HepG2 (cell line): Measurements from ENCODE around the gene FUT1. TPM values are rescaled to one million over a fixed set of nuclear protein-coding genes. Genes with fewer than 3 reads are reported as not detected.
A peak's percentile ranks its signal among the peaks of the same experiment; 100 is the strongest.

ENCODE experiments used
- DMAP1 ChIP-seq: IDR thresholded peaks from 2 replicates; pipeline ENCODE4 v1.6.1; 2016
- FOXK2 ChIP-seq: fragments of 450-650 bp; IDR thresholded peaks from 2 replicates; pipeline ENCODE4 v1.6.1; 2016
- NBN ChIP-seq: fragments of 450-650 bp; conservative IDR thresholded peaks from 2 replicates; pipeline ENCODE4 v1.6.1; 2017
- NFE2 ChIP-seq: sonication (generic); formaldehyde crosslinking; IDR thresholded peaks from 2 replicates; pipeline ENCODE4 v1.4.0; 2020; ENCODE audit warnings: missing genetic modification reagents
- NPAS2 ChIP-seq: sonication (generic); formaldehyde crosslinking; IDR thresholded peaks from 2 replicates; pipeline ENCODE4 v1.8.0; 2022; ENCODE audit warnings: mild to moderate bottlenecking, missing genetic modification reagents, borderline replicate concordance
- PHF5A ChIP-seq: IDR thresholded peaks from one replicate; pipeline ENCODE4 v1.6.1; 2018; ENCODE audit warnings: low read depth, missing genetic modification reagents; ENCODE audit not compliant: unreplicated experiment
- TP53 ChIP-seq: sonication (generic); formaldehyde crosslinking; conservative IDR thresholded peaks from 2 replicates; pipeline ENCODE4 v1.4.0; 2020; ENCODE audit warnings: missing genetic modification reagents
- ZBTB3 ChIP-seq: sonication (generic); formaldehyde crosslinking; IDR thresholded peaks from 2 replicates; pipeline ENCODE4 v1.4.0; 2020; ENCODE audit warnings: low read depth, mild to moderate bottlenecking, moderate library complexity, missing genetic modification reagents, borderline replicate concordance
- ZMAT3 ChIP-seq: sonication (generic); formaldehyde crosslinking; conservative IDR thresholded peaks from 2 replicates; pipeline ENCODE4 v1.7.0; 2021; ENCODE audit warnings: missing genetic modification reagents
- ZNF12 ChIP-seq: sonication (generic); formaldehyde crosslinking; IDR thresholded peaks from 2 replicates; pipeline ENCODE4 v1.5.0; 2020; ENCODE audit warnings: missing genetic modification reagents
- ZNF121 ChIP-seq: sonication (generic); formaldehyde crosslinking; IDR thresholded peaks from 2 replicates; pipeline ENCODE4 v1.5.0; 2020; ENCODE audit warnings: mild to moderate bottlenecking, missing genetic modification reagents
- ZNF24 ChIP-seq: fragments of 450-650 bp; IDR thresholded peaks from 2 replicates; pipeline ENCODE4 v1.6.1; 2017; ENCODE audit warnings: antibody characterized with exemption, mild to moderate bottlenecking
- ZNF296 ChIP-seq: sonication (generic); formaldehyde crosslinking; conservative IDR thresholded peaks from 2 replicates; pipeline ENCODE4 v1.5.0; 2020; ENCODE audit warnings: mild to moderate bottlenecking, missing genetic modification reagents
- ZNF382 ChIP-seq: sonication (generic); formaldehyde crosslinking; IDR thresholded peaks from 2 replicates; pipeline ENCODE4 v1.5.0; 2020; ENCODE audit warnings: missing genetic modification reagents, mild to moderate bottlenecking, borderline replicate concordance
- ZNF484 ChIP-seq: sonication (generic); formaldehyde crosslinking; IDR thresholded peaks from 2 replicates; pipeline ENCODE4 v1.5.1; 2020; ENCODE audit warnings: mild to moderate bottlenecking, low read depth, missing genetic modification reagents, borderline replicate concordance
- ZNF546 ChIP-seq: sonication (generic); formaldehyde crosslinking; conservative IDR thresholded peaks from 2 replicates; pipeline ENCODE4 v1.8.1; 2023; ENCODE audit warnings: mild to moderate bottlenecking, missing genetic modification reagents
- ZNF549 ChIP-seq: sonication (generic); formaldehyde crosslinking; IDR thresholded peaks from 2 replicates; pipeline ENCODE4 v1.5.0; 2020; ENCODE audit warnings: missing genetic modification reagents
- polyA plus RNA-seq, 8 experiments: library from polyadenylated mRNA; depleted of rRNA in 3 of 8; stranded (reverse) in 7 of 8; unstranded in 1 of 8; fragments of >200 nt; fragmentation: Illumina TruSeq in 4 of 8; extraction: Trizol in 4 of 8; gene quantifications; 2 replicates each; pipeline versions ENCODE4 v1.2.1 to v1.2.3, GENCODE V29; 2011 to 2016; ENCODE audit warnings: low read depth in 4 of 8, missing spikeins in 1 of 8, mixed read lengths in 1 of 8; ENCODE audit not compliant: insufficient read depth in 1 of 8
- total RNA-seq, 5 experiments: library from RNA; depleted of rRNA; stranded (reverse); fragments of >200 nt; fragmentation: Illumina TruSeq; extraction: Trizol; gene quantifications; 2 replicates each; pipeline ENCODE4 v1.2.3, GENCODE V29; 2016; ENCODE audit warnings: low read depth in 1 of 5
- TF ChIP-seq, protein P1 (sequence below): sonication (generic); formaldehyde crosslinking; IDR thresholded peaks from 2 replicates; pipeline ENCODE4 v1.4.0; 2020; ENCODE audit warnings: mild to moderate bottlenecking, missing genetic modification reagents
- TF ChIP-seq, protein P2 (sequence below): sonication (generic); formaldehyde crosslinking; IDR thresholded peaks from 2 replicates; pipeline ENCODE4 v1.5.1; 2020; ENCODE audit warnings: mild to moderate bottlenecking, missing genetic modification reagents, moderate library complexity
- TF ChIP-seq, protein P3 (sequence below): sonication (generic); formaldehyde crosslinking; IDR thresholded peaks from 2 replicates; pipeline ENCODE4 v1.4.0; 2020; ENCODE audit warnings: missing genetic modification reagents
- TF ChIP-seq, protein P4 (sequence below): sonication (generic); formaldehyde crosslinking; IDR thresholded peaks from 2 replicates; pipeline ENCODE4 v1.8.0; 2022; ENCODE audit warnings: mild to moderate bottlenecking, missing genetic modification reagents; ENCODE audit not compliant: insufficient replicate concordance
- TF ChIP-seq, protein P5 (sequence below): sonication (generic); formaldehyde crosslinking; IDR thresholded peaks from 2 replicates; pipeline ENCODE4 v1.8.0; 2022; ENCODE audit warnings: missing genetic modification reagents, low read depth, mild to moderate bottlenecking, borderline replicate concordance
- TF ChIP-seq, protein P6 (sequence below): fragments of 450-650 bp; IDR thresholded peaks from 2 replicates; pipeline ENCODE4 v1.6.1; 2016

The FUT1 gene
- total and polyA plus RNA-seq, 2 of the 13 experiments (the other 11 are each of a cell fraction or from before 2014, with no cell fraction given) = 0.07 to 1.1 TPM

DNA sequence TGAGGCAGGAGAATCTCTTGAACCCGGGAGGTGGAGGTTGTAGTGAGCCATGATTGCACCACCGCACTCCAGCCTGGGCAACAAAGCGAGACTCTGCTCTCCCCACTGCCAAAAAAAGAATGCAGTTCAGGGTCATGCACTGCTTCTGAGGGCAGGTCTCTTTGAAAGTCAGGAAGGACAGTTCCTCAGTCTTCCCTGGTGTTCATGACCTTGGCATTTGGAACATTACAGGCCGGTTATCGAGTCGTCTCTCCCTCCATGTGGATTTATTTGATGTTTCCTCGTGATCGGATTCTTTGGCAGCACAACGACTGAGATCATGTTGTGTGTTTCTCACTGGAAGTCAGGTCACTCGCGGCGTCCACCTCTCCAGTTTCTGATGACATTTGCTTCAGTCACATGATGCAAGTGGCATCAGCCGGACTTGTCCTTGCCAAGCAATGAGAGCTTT lies 20.1 kb upstream of the FUT1 start (continued):
- TF ChIP-seq, protein P1, sequence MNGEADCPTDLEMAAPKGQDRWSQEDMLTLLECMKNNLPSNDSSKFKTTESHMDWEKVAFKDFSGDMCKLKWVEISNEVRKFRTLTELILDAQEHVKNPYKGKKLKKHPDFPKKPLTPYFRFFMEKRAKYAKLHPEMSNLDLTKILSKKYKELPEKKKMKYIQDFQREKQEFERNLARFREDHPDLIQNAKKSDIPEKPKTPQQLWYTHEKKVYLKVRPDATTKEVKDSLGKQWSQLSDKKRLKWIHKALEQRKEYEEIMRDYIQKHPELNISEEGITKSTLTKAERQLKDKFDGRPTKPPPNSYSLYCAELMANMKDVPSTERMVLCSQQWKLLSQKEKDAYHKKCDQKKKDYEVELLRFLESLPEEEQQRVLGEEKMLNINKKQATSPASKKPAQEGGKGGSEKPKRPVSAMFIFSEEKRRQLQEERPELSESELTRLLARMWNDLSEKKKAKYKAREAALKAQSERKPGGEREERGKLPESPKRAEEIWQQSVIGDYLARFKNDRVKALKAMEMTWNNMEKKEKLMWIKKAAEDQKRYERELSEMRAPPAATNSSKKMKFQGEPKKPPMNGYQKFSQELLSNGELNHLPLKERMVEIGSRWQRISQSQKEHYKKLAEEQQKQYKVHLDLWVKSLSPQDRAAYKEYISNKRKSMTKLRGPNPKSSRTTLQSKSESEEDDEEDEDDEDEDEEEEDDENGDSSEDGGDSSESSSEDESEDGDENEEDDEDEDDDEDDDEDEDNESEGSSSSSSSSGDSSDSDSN = peak; percentile 17; the same call in 1 of the 2 replicates
- TF ChIP-seq, protein P2, sequence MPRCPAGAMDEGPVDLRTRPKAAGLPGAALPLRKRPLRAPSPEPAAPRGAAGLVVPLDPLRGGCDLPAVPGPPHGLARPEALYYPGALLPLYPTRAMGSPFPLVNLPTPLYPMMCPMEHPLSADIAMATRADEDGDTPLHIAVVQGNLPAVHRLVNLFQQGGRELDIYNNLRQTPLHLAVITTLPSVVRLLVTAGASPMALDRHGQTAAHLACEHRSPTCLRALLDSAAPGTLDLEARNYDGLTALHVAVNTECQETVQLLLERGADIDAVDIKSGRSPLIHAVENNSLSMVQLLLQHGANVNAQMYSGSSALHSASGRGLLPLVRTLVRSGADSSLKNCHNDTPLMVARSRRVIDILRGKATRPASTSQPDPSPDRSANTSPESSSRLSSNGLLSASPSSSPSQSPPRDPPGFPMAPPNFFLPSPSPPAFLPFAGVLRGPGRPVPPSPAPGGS (CRISPR knock-in tag) = no peak
- TF ChIP-seq ZNF296 (CRISPR knock-in tag) (no peak), ZBTB3 (CRISPR knock-in tag) (peak; percentile 50; the same call in 1 of the 2 replicates), PHF5A (CRISPR knock-in tag) (no peak), ZNF24 (no peak), ZNF12 (CRISPR knock-in tag) (0 out of 2 replicates have a peak, but pooled peaks have one; percentile 27), ZNF382 (CRISPR knock-in tag) (no peak), NBN (no peak), ZNF546 (CRISPR knock-in tag) (no peak), ZNF484 (CRISPR knock-in tag) (no peak), ZNF121 (CRISPR knock-in tag) (peak; percentile 99), DMAP1 (no peak), NPAS2 (no peak), TP53 (CRISPR knock-in tag) (no peak), ZNF549 (no peak), FOXK2 (peak; percentile 60; the same call in 1 of the 2 replicates), ZMAT3 (CRISPR knock-in tag) (no peak), NFE2 (CRISPR knock-in tag) (no peak)
- TF ChIP-seq, protein P3, sequence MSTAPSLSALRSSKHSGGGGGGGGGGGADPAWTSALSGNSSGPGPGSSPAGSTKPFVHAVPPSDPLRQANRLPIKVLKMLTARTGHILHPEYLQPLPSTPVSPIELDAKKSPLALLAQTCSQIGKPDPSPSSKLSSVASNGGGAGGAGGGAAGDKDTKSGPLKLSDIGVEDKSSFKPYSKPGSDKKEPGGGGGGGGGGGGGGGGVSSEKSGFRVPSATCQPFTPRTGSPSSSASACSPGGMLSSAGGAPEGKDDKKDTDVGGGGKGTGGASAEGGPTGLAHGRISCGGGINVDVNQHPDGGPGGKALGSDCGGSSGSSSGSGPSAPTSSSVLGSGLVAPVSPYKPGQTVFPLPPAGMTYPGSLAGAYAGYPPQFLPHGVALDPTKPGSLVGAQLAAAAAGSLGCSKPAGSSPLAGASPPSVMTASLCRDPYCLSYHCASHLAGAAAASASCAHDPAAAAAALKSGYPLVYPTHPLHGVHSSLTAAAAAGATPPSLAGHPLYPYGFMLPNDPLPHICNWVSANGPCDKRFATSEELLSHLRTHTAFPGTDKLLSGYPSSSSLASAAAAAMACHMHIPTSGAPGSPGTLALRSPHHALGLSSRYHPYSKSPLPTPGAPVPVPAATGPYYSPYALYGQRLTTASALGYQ = 0 out of 2 replicates have a peak, but pooled peaks have one; percentile 20
- TF ChIP-seq, protein P4, sequence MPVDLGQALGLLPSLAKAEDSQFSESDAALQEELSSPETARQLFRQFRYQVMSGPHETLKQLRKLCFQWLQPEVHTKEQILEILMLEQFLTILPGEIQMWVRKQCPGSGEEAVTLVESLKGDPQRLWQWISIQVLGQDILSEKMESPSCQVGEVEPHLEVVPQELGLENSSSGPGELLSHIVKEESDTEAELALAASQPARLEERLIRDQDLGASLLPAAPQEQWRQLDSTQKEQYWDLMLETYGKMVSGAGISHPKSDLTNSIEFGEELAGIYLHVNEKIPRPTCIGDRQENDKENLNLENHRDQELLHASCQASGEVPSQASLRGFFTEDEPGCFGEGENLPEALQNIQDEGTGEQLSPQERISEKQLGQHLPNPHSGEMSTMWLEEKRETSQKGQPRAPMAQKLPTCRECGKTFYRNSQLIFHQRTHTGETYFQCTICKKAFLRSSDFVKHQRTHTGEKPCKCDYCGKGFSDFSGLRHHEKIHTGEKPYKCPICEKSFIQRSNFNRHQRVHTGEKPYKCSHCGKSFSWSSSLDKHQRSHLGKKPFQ (CRISPR knock-in tag) = no peak
- TF ChIP-seq, protein P5, sequence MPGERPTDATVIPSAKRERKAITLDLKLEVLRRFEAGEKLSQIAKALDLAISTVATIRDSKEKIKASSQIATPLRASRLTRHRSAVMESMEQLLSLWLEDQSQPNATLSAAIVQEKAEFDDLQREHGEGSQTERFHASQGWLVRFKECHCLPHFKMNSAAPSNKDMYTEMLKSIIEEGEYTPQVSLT (CRISPR knock-in tag) = no peak
- TF ChIP-seq, protein P6, sequence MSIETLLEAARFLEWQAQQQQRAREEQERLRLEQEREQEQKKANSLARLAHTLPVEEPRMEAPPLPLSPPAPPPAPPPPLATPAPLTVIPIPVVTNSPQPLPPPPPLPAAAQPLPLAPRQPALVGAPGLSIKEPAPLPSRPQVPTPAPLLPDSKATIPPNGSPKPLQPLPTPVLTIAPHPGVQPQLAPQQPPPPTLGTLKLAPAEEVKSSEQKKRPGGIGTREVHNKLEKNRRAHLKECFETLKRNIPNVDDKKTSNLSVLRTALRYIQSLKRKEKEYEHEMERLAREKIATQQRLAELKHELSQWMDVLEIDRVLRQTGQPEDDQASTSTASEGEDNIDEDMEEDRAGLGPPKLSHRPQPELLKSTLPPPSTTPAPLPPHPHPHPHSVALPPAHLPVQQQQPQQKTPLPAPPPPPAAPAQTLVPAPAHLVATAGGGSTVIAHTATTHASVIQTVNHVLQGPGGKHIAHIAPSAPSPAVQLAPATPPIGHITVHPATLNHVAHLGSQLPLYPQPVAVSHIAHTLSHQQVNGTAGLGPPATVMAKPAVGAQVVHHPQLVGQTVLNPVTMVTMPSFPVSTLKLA = peak; percentile 65
